ENCODE data around the gene SLC30A1. TPM values are rescaled to one million over a fixed set of nuclear protein-coding genes. Genes with fewer than 3 reads are reported as not detected.
A peak's percentile ranks its signal among the peaks of the same experiment; 100 is the strongest.

SLC30A1 gene
- total RNA-seq, 4 donors from 2014 or later: 1.3 to 3.0 (median 2.1) TPM

GRCh38 chr1:211612786-211613107 is 33.8 kb upstream of the SLC30A1 start:
- in situ Hi-C loops (cut with MboI; ENCODE audit: low sequenced_read_pairs in 4 of 4): no loop called here
- intact Hi-C loops (cut with DNase I; ENCODE audit: low total_unique reads): no loop called here
- no peak for TF ChIP-seq CTCF (IDR thresholded peaks at IDR 0.05 in 4 of 5, conservative IDR thresholded peaks at IDR 0.05 in 1 of 5)
- no peak for TF ChIP-seq POLR2A (IDR thresholded peaks at IDR 0.05)
- ATAC-seq (no peak), DNase-seq (no peak)
- Histone ChIP-seq H3K36me3 (no peaks in the 10 kb centered on the region), H3K27me3 (no peaks in the 10 kb centered on the region), H3K9me3 (no peaks in the 10 kb centered on the region), H3K4me1 (peaks cover 6 to 8% of the 10 kb centered on the region in 2 donors), H3K27ac (peak overlapping the region; percentile 7 to 67 (median 50)), H3K4me3 (no peak overlapping the region)

- ATAC-seq (no peak), DNase-seq (no peak)
- peaks cover 6 to 8% of the 10 kb centered on the region in 2 donors for H3K4me1 ChIP-seq
- H3K27ac ChIP-seq: peak overlapping the region in 2 of 4 donors; percentile 4 to 38
- H3K36me3 ChIP-seq: no peaks in the 10 kb centered on the region
- TF ChIP-seq CTCF (IDR thresholded peaks at IDR 0.05 in 4 of 5, conservative IDR thresholded peaks at IDR 0.05 in 1 of 5): no peak
- intact Hi-C loops (cut with DNase I; ENCODE audit: low total_unique reads): no loop called here
- in situ Hi-C loops (cut with MboI; ENCODE audit: low sequenced_read_pairs in 4 of 4): no loop called here
- H3K27me3 ChIP-seq: no peaks in the 10 kb centered on the region
- H3K9me3 ChIP-seq: no peaks in the 10 kb centered on the region
- no peak overlapping the region for H3K4me3 ChIP-seq
Observed at GRCh38 chr1:211611818-211612217, 32.9 kb upstream of the SLC30A1 start.

GRCh38 chr1:211610779-211611556 is 32.0 kb upstream of the SLC30A1 start:
- Histone ChIP-seq H3K9me3 (no peaks in the 10 kb centered on the region), H3K27me3 (no peaks in the 10 kb centered on the region), H3K4me3 (no peak overlapping the region), H3K4me1 (peaks cover 6 to 8% of the 10 kb centered on the region in 2 donors), H3K27ac (peak overlapping the region in 2 of 4 donors; percentile 4 to 38), H3K36me3 (no peaks in the 10 kb centered on the region)
- in situ Hi-C loops (cut with MboI; ENCODE audit: low sequenced_read_pairs in 4 of 4) (no loop called here), intact Hi-C loops (cut with DNase I; ENCODE audit: low total_unique reads) (no loop called here)
- DNase-seq (peak in 1 of 2 donors; percentile 34), ATAC-seq (no peak)
- TF ChIP-seq CTCF (IDR thresholded peaks at IDR 0.05 in 4 of 5, conservative IDR thresholded peaks at IDR 0.05 in 1 of 5) (no peak), POLR2A (IDR thresholded peaks at IDR 0.05) (no peak)

GRCh38 chr1:211609120-211610024 is 30.4 kb upstream of the SLC30A1 start:
- no peak for DNase-seq
- ATAC-seq: no peak
- H3K9me3 ChIP-seq: no peaks in the 10 kb centered on the region
- H3K4me1 ChIP-seq: peaks cover 6 to 8% of the 10 kb centered on the region in 2 donors
- no peak overlapping the region for H3K27ac ChIP-seq
- in situ Hi-C loops (cut with MboI; ENCODE audit: low sequenced_read_pairs in 4 of 4): no loop called here
- H3K4me3 ChIP-seq: no peak overlapping the region
- H3K27me3 ChIP-seq: no peaks in the 10 kb centered on the region
- TF ChIP-seq POLR2A (IDR thresholded peaks at IDR 0.05) (no peak), CTCF (IDR thresholded peaks at IDR 0.05 in 4 of 5, conservative IDR thresholded peaks at IDR 0.05 in 1 of 5) (no peak)
- no peaks in the 10 kb centered on the region for H3K36me3 ChIP-seq
- intact Hi-C loops (cut with DNase I; ENCODE audit: low total_unique reads): no loop called here
